ENCODE measurements around the gene MGLL. TPM values are rescaled to one million over a fixed set of nuclear protein-coding genes. Genes with fewer than 3 reads are reported as not detected.

Gene MGLL
- total RNA-seq (under 1 TPM; 0.28 to 0.38 TPM), total RNA-seq (0.80 to 36.5 (median 2.5) reads per million in 172 experiments)
- 1.7 TPM for polyA plus RNA-seq (2013, experiment 1 of 2)
- polyA plus RNA-seq (2013, experiment 2 of 2) = 1.9 TPM

- peaks cover 72% of the 10 kb centered on the region for H3K27me3 Mint-ChIP-seq
- Histone ChIP-seq H3K27ac (ENCODE audit: low read depth in 1 of 2, low read length in 2 of 2) (no peak within 1 kb of the TSS), H3K27me3 (ENCODE audit: control insufficient read depth in 1 of 2, insufficient read depth in 2 of 2, low read length in 2 of 2) (peaks cover 26 to 46% of the 10 kb centered on the region in 2 experiments), H3K36me3 (ENCODE audit: insufficient read depth, low read length) (no peaks in the 10 kb centered on the region), H3K4me1 (ENCODE audit: insufficient read depth, low read length) (peaks cover 8% of the 10 kb centered on the region), H3K4me3 (ENCODE audit: low read length) (peak within 1 kb of the TSS; percentile 47), H3K9me3 (ENCODE audit: control insufficient read depth in 1 of 2, insufficient read depth in 1 of 2, low read length in 2 of 2) (peaks cover 0 to 6% of the 10 kb centered on the region in 2 experiments)
- ATAC-seq (ENCODE audit: poor library complexity) (no peak), DNase-seq (no peak)
- H3K9me3 Mint-ChIP-seq = no peaks in the 10 kb centered on the region
- intact Hi-C loops (cut with DNase I, micrococcal nuclease) = no loop called here
- CTCF ChIA-PET = no interaction called here
- TF ChIP-seq CTCF (IDR thresholded peaks at IDR 0.05) = no peak
- H3K36me3 Mint-ChIP-seq (ENCODE audit: low read depth) = no peaks in the 10 kb centered on the region
- peaks cover 8% of the 10 kb centered on the region for H3K4me1 Mint-ChIP-seq (ENCODE audit: low read depth)
- peak within 1 kb of the TSS; percentile 76 for H3K4me3 Mint-ChIP-seq
- H3K27ac Mint-ChIP-seq = no peak within 1 kb of the TSS
- POLR2A ChIA-PET = no interaction called here
Observed at GRCh38 chr3:127822041-127822681, at the start of gene MGLL. TSS of gene MGLL (minus strand) at chr3:127822515. CDS start at chr3:127822318, 197 bp downstream.

GRCh38 chr3:127870156-127870555 is 47.8 kb upstream of the MGLL start:
- ATAC-seq (ENCODE audit: poor library complexity) (no peak), DNase-seq (no peak)
- Mint-ChIP-seq H3K27ac (no peak overlapping the region), H3K9me3 (no peaks in the 10 kb centered on the region), H3K4me1 (ENCODE audit: low read depth) (no peaks in the 10 kb centered on the region), H3K4me3 (no peak overlapping the region), H3K36me3 (ENCODE audit: low read depth) (no peaks in the 10 kb centered on the region), H3K27me3 (no peaks in the 10 kb centered on the region)
- ChIA-PET CTCF (no interaction called here), POLR2A (no interaction called here)
- Histone ChIP-seq H3K27me3 (ENCODE audit: control insufficient read depth in 1 of 2, insufficient read depth in 2 of 2, low read length in 2 of 2) (peaks cover 0 to 4% of the 10 kb centered on the region in 2 experiments), H3K4me1 (ENCODE audit: insufficient read depth, low read length) (no peaks in the 10 kb centered on the region), H3K9me3 (ENCODE audit: control insufficient read depth in 1 of 2, insufficient read depth in 1 of 2, low read length in 2 of 2) (no peaks in the 10 kb centered on the region), H3K4me3 (ENCODE audit: low read length) (no peak overlapping the region), H3K27ac (ENCODE audit: low read depth in 1 of 2, low read length in 2 of 2) (no peak overlapping the region), H3K36me3 (ENCODE audit: insufficient read depth, low read length) (no peaks in the 10 kb centered on the region)
- intact Hi-C loops (cut with DNase I, micrococcal nuclease) = no loop called here
- no peak for TF ChIP-seq CTCF (IDR thresholded peaks at IDR 0.05)

- ChIA-PET CTCF (no interaction called here), POLR2A (interaction anchor here (0.6 kb wide), 1 partner anchor 578 kb away, joined by 3 read pairs; no protein-coding TSS in a partner anchor)
- Histone ChIP-seq H3K27me3 (ENCODE audit: control insufficient read depth in 1 of 2, insufficient read depth in 2 of 2, low read length in 2 of 2) (peaks cover 0 to 4% of the 10 kb centered on the region in 2 experiments), H3K4me3 (ENCODE audit: low read length) (no peak overlapping the region), H3K27ac (ENCODE audit: low read depth in 1 of 2, low read length in 2 of 2) (no peak overlapping the region), H3K36me3 (ENCODE audit: insufficient read depth, low read length) (no peaks in the 10 kb centered on the region), H3K9me3 (ENCODE audit: control insufficient read depth in 1 of 2, insufficient read depth in 1 of 2, low read length in 2 of 2) (no peaks in the 10 kb centered on the region), H3K4me1 (ENCODE audit: insufficient read depth, low read length) (no peaks in the 10 kb centered on the region)
- no peak for DNase-seq
- ATAC-seq (ENCODE audit: poor library complexity) = no peak
- Mint-ChIP-seq H3K4me1 (ENCODE audit: low read depth) (no peaks in the 10 kb centered on the region), H3K27ac (no peak overlapping the region), H3K9me3 (no peaks in the 10 kb centered on the region), H3K4me3 (no peak overlapping the region), H3K36me3 (ENCODE audit: low read depth) (no peaks in the 10 kb centered on the region), H3K27me3 (no peaks in the 10 kb centered on the region)
- intact Hi-C loops (cut with DNase I, micrococcal nuclease) = no loop called here
- TF ChIP-seq CTCF (IDR thresholded peaks at IDR 0.05) = no peak
Observed at GRCh38 chr3:127867986-127868385, 45.7 kb upstream of the MGLL start.

Measured in CD4-positive, alpha-beta T cell (primary cell).